Ovary (tissue), 9 donors: ENCODE results near the gene UGT1A7. TPM values are rescaled to one million over a fixed set of nuclear protein-coding genes. Genes with fewer than 3 reads are reported as not detected.
"Not testable (repeated sequence)": the region's sequence is repeated elsewhere in the genome, so short reads cannot be mapped to it uniquely, and the experiment has no call there.

ENCODE experiments used
- DNase-seq, 5 donors: peaks; one replicate each; pipeline ENCODE4 v3.0.0-alpha.2; 2019 to 2020
- H3K27ac ChIP-seq, 2 donors: fragments of 200-600 bp; one replicate each; pipeline versions ENCODE4 v1.5.1 to v1.8.0; 2019 to 2022
- H3K27me3 ChIP-seq: fragments of 200-600 bp; one replicate; pipeline ENCODE4 v1.8.0; 2022
- H3K36me3 ChIP-seq: fragments of 200-600 bp; sonication (generic); one replicate; pipeline ENCODE4 v1.5.1; 2019
- H3K4me1 ChIP-seq: one replicate; pipeline ENCODE4 v1.8.1; 2013; ENCODE audit warnings: mild to moderate bottlenecking, moderate library complexity; ENCODE audit not compliant: insufficient read depth
- H3K4me3 ChIP-seq: fragments of 200-600 bp; sonication (generic); one replicate; pipeline ENCODE4 v1.5.1; 2017
- H3K9me3 ChIP-seq, 2 donors: fragments of 200-600 bp in 1 of 2; sonication (generic) in 1 of 2; one replicate each; pipeline versions ENCODE4 v1.5.1 to v1.8.1; 2013 to 2019; ENCODE audit warnings: mild to moderate bottlenecking in 1 of 2, moderate library complexity in 1 of 2
- EP300 ChIP-seq: sonication (generic); formaldehyde crosslinking; IDR thresholded peaks from one replicate; pipeline ENCODE4 v1.6.1; 2017; ENCODE audit warnings: antibody characterized with exemption
- POLR2A ChIP-seq: fragments of 450-650 bp; IDR thresholded peaks from one replicate; pipeline ENCODE4 v1.6.1; 2017; ENCODE audit warnings: antibody characterized with exemption, mild to moderate bottlenecking, moderate library complexity
- WGBS, 3 donors: extraction: QIAGEN DNeasy Blood & Tissue Kit in 1 of 3; methylation state at CpG; one replicate each; pipeline versions ENCODE4 v1.1.5 to v1.1.7; 2013 to 2017; 5-methylcytosine and 5-hydroxymethylcytosine counted together
- intact Hi-C, 4 donors: fragments of 100-400 bp; cut with DNase I; formaldehyde crosslinking; loops; one replicate each; pipeline versions ENCODE4 v1.11.0 to v1.15.1; 2022 to 2023
- polyA plus RNA-seq, 2 donors: library from polyadenylated mRNA; stranded (reverse); fragments of 200-250 nt in 1 of 2; fragments of 350-450 nt in 1 of 2; fragmentation: Illumina TruSeq in 1 of 2; extraction: RNeasy Lipid Tissue Mini Kit (QIAGEN cat#74804) in 1 of 2; gene quantifications; one replicate each; pipeline ENCODE4 v1.2.3, GENCODE V29; 2013 to 2014
- total RNA-seq, 7 donors: library from RNA; depleted of rRNA in 2 of 7; stranded (reverse); fragments of >200 nt in 2 of 7; fragmentation: NEBNext Ultra II Directional in 3 of 7; extraction: Animal tissue kit (Norgen Biotek cat#: 25700) in 3 of 7; gene quantifications; one replicate each; pipeline versions ENCODE4 v1.1.0 to v1.2.4, GENCODE V29; 2016 to 2023
- TF ChIP-seq, protein P1 (sequence below), 3 donors: fragments of 450-650 bp in 2 of 3; fragments of 200-600 bp in 1 of 3; IDR thresholded peaks; one replicate each; pipeline versions ENCODE4 v1.5.1 to v1.8.0; 2016 to 2022; ENCODE audit warnings: antibody characterized with exemption in 3 of 3, mild to moderate bottlenecking in 1 of 3
- donor health status: DM: no; HTN: no; CAD: no; lungs with moderate emphysema.
- donor health status: DM: no; HTN: no; CAD: no.
- donor health status: Bipolar disorder and iron deficiency.
- donor health status: DM: yes; HTN: yes; CAD: no.
- donor health status: DM: no; HTN: no; CAD: no.
- donor health status: DM: yes; HTN: yes; CAD: no.

UGT1A7 gene
- total and polyA plus RNA-seq, 9 donors: not detected

DNA sequence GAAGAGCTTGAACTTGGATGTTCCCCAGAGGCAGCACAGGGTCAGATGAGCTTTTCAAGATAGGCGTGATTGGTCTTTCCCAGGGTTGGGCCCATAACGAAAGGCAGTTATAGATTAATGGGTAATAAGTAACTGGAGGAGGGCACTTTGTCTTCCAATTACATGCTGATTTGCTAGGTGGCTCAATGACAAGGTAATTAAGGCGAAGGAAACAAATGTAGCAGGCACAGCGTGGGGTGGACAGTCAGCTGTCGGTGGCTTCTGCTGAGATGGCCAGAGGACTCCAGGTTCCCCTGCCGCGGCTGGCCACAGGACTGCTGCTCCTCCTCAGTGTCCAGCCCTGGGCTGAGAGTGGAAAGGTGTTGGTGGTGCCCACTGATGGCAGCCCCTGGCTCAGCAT, 36.9 kb downstream of the UGT1A7 start, which contains the start of gene UGT1A4:
UGT1A4 (plus strand) TSS at position 185 of the 400 bp plus-strand sequence; CDS start at position 270, 85 bp downstream.
- TF ChIP-seq EP300: no peak
- TF ChIP-seq, protein P1, sequence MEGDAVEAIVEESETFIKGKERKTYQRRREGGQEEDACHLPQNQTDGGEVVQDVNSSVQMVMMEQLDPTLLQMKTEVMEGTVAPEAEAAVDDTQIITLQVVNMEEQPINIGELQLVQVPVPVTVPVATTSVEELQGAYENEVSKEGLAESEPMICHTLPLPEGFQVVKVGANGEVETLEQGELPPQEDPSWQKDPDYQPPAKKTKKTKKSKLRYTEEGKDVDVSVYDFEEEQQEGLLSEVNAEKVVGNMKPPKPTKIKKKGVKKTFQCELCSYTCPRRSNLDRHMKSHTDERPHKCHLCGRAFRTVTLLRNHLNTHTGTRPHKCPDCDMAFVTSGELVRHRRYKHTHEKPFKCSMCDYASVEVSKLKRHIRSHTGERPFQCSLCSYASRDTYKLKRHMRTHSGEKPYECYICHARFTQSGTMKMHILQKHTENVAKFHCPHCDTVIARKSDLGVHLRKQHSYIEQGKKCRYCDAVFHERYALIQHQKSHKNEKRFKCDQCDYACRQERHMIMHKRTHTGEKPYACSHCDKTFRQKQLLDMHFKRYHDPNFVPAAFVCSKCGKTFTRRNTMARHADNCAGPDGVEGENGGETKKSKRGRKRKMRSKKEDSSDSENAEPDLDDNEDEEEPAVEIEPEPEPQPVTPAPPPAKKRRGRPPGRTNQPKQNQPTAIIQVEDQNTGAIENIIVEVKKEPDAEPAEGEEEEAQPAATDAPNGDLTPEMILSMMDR (IDR thresholded peaks at IDR 0.05): no peak
- no peak for TF ChIP-seq POLR2A
- Histone ChIP-seq H3K27ac (no peak within 1 kb of the TSS), H3K27me3 (no peaks in the 10 kb centered on the region), H3K4me1 (no peaks in the 10 kb centered on the region), H3K4me3 (no peak within 1 kb of the TSS), H3K9me3 (no peaks in the 10 kb centered on the region), H3K36me3 (no peaks in the 10 kb centered on the region)
- no peak for DNase-seq
- WGBS, 3 donors: 77 to 81% (median 80%) methylated on average over 7 of the region's 7 CpGs
- intact Hi-C loops: no loop called here

DNA sequence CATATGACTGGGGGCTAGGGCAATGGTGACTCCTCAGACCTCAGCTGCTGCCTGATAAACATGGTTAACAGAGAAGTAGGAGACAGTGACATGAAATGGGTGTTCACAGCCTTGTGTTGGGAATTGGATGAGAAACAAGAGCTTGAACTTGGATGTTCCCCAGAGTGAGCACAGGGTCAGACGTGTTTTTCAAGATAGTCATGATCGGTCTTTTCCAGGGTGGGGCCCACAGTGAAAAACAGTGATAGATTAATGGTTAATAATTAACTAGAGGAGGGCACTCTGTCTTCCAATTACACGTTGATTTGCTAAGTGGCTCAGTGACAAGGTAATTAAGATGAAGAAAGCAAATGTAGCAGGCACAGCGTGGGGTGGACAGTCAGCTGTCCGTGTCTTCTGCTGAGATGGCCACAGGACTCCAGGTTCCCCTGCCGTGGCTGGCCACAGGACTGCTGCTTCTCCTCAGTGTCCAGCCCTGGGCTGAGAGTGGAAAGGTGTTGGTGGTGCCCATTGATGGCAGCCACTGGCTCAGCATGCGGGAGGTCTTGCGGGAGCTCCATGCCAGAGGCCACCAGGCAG, 47.1 kb downstream of the UGT1A7 start, which contains the start of gene UGT1A3:
UGT1A3 (plus strand) TSS at position 320 of the 579 bp plus-strand sequence; CDS start at position 405, 85 bp downstream.
- H3K27ac ChIP-seq: no peak within 1 kb of the TSS
- no peak for TF ChIP-seq POLR2A
- TF ChIP-seq, protein P1 (IDR thresholded peaks at IDR 0.05): no peak
- TF ChIP-seq EP300: no peak
- intact Hi-C loops: no loop called here
- H3K4me1 ChIP-seq: no peaks in the 10 kb centered on the region
- H3K36me3 ChIP-seq: no peaks in the 10 kb centered on the region
- 80 to 87% (median 80%) methylated on average over 8 of the region's 8 CpGs for WGBS, 3 donors
- H3K27me3 ChIP-seq: no peaks in the 10 kb centered on the region
- no peaks in the 10 kb centered on the region for H3K9me3 ChIP-seq
- H3K4me3 ChIP-seq: no peak within 1 kb of the TSS
- DNase-seq: no peak

DNA sequence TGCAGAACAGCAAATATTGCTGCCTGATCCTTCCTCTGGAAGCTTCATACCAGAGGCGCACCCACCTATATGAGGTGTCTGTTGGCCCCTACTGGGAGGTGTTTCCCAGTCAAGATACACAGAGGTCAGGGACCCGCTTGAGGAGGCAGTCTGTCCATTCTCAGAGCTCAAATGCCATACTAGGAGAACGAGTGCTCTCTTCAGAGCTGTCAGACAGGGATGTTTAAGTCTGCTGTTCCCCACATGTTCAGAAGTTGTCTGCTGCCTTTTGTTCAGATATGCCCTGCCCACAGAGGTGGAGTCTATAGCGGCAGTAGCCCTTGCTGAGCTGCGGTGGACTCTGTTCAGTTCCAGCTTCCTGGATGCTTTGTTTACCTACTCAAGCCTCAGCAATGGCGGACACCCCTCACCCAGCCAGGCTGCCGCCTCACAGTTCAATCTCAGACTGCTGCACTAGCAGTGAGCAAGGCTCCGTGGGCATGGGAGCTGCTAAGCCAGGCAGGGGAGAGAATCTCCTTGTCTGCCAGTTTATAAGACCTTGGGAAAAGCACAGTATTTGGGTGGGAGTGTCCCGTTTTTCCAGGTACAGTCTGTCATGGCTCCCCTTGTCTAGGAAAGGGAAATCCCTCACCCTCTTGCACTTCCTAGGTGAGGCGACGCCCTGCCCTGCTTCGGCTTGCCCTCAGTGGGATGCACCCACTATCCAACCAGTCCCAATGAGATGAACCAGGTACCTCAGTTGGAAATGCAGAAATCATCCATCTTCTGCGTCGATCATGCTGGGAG, 55.4 kb downstream of the UGT1A7 start:
- WGBS, 3 donors: 77 to 88% (median 79%) methylated on average over 14 of the region's 14 CpGs
- H3K36me3 ChIP-seq, H3K4me3 ChIP-seq, H3K27ac ChIP-seq, H3K4me1 ChIP-seq, H3K9me3 ChIP-seq, intact Hi-C loops, DNase-seq, H3K27me3 ChIP-seq: not testable (repeated sequence)

GRCh38 chr2:233740870-233741269, 59.2 kb downstream of the UGT1A7 start:
- H3K27ac ChIP-seq: no peak overlapping the region
- WGBS, 3 donors: 48 to 77% (median 65%) methylated on average over 2 of the region's 2 CpGs
- no peaks in the 10 kb centered on the region for H3K4me1 ChIP-seq
- DNase-seq: no peak
- no peak overlapping the region for H3K4me3 ChIP-seq
- H3K9me3 ChIP-seq: no peaks in the 10 kb centered on the region
- H3K27me3 ChIP-seq: no peaks in the 10 kb centered on the region
- intact Hi-C loops: no loop called here
- TF ChIP-seq EP300 (no peak), POLR2A (no peak)
- TF ChIP-seq, protein P1 (IDR thresholded peaks at IDR 0.05): no peak
- no peaks in the 10 kb centered on the region for H3K36me3 ChIP-seq
